ENCODE measurements around the gene GPR148. TPM values are rescaled to one million over a fixed set of nuclear protein-coding genes. Genes with fewer than 3 reads are reported as not detected.

The GPR148 gene
- polyA plus RNA-seq, 12 donors, result not detected

GRCh38 chr2:130749078-130749477 is 20.2 kb downstream of the GPR148 start:
- DNase-seq, result no peak

GRCh38 chr2:130749641-130750040 is 20.8 kb downstream of the GPR148 start:
- no peak for DNase-seq

GRCh38 chr2:130754811-130755210 is 25.9 kb downstream of the GPR148 start:
- DNase-seq, result no peak

DNA sequence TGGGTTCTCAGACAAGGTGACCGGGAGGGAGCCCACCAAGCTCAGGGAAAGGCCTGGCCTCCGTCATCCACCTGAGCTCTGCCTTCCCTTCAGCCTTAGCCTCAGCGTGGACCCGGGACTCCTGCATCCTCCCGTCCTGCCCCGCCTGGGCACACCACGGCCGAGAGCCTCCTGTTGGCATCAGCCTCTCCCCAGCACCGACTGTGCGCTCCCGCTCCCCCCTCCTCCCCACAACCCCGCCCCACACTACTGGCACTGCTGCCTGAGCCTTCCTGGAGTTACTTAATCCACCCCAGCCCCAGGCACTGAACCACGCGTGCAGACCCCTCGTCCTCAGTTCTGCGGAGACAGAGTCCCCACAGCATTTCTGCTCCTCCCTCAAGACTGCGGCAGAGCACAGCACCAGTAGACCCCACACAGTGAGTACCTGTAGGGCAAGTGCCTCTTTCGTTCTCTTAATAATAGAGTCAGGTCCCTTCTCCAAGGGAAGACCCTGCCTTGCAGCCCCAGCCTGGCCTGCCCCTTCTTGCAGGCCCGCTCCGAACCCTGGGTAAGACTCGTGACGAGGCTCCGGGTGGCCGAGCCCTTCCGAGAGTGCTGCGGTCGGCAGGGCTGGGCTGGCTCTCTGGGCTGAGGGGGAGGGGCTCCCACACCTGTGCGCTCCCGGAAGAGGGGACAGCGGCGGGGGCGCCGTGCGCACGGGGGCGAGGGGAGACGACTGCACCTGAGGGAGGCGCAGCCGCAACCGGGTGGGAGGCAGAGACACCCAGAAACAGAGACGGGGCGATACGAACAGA is 26.6 kb downstream of the GPR148 start, which contains the start of gene AMER3:
TSS of gene AMER3 (plus strand) at position 285 of the 797 bp plus-strand sequence. CDS start 6,533 bp downstream, outside the sequence.
- DNase-seq, result no peak

- DNase-seq, result peak; percentile 31
These were observed 27.4 kb downstream of the GPR148 start for GRCh38 chr2:130756053-130756873.

DNA sequence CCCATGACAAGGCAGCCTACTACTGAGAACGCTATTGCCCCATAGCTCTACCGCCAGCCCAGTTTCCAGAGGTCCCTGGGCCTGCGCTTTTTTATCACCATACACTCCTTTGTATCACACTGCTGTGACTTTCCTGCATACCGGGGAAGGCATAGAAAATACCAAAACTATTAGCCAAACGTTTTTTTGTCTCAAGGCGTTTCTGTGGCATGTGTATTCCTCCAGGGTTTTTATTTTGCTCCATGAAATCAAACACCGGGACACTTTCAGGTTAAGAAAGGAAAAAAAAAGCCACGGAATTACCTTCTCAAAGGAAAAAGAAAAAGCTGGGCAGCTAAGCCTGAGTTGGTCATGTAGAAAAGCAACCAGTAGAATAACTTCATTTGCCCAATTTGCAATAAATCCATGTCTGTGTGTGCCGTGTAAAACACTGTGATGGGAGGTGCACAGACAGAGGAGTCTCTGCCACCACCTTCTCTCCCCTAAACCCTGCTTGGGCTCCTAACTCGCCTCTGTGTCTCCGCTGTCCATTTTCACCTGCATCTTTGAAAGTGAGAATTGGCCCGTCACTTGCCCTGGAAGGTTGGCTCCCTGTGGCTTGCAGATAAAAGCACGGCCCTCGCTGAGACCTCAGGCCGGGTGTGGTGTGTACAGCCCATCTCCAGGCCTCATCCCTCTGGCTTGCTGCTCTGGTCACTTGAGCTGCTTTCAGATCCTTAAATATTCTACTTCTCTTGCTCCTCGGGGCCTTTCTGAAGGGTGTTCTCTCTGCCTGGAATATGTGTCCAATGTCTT is 28.2 kb downstream of the GPR148 start:
- no peak for DNase-seq

DNA sequence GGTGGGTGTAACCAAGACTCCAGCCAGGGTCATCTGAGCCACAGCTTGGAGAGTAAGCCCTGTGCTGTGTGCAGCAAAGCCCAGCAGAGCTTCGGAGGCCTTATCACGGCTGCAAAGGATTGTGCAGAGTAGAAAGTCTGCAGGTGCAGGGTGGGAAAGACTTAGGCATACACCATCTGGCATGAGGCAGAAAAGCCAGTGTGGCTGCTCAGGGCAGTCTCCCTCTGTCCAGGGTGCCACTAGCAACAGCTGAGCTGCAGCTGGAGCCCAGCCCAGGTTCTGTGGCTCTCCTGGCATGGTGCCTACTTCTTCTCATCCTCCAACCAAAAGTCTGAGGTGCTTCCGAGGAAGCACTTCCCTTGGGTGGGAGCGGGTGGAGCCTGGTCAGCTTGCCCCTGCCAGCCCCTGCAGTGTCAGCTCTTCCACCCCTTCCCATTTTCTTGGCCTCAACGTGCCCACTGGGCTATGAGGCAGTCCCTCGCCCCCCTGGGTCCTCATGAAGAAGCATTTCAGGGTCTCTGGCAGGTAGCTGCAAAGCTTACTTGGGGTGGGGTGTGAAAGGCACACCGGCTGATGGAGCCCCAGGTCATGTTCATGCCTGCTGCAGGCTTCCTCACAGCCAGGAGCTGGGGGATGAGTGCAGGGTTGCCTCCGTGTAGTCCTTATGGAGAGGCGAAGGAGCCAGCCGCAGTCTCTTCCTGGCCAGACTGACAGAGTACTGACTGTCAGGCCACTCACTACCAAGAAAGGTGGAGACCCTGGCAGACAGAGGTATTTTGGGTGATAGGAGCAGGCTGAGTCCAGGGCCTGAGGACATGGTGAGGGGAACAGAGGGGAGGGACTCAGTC is 31.3 kb downstream of the GPR148 start:
- no peak for DNase-seq

GRCh38 chr2:130760754-130761751 is 32.2 kb downstream of the GPR148 start:
- DNase-seq, result no peak

- no peak for DNase-seq
These were observed 33.4 kb downstream of the GPR148 start for GRCh38 chr2:130762031-130762909.

- no peak for DNase-seq
These were observed 34.1 kb downstream of the GPR148 start for GRCh38 chr2:130762910-130763385.

GRCh38 chr2:130763405-130763804 is 34.5 kb downstream of the GPR148 start:
- DNase-seq, result no peak

DNA sequence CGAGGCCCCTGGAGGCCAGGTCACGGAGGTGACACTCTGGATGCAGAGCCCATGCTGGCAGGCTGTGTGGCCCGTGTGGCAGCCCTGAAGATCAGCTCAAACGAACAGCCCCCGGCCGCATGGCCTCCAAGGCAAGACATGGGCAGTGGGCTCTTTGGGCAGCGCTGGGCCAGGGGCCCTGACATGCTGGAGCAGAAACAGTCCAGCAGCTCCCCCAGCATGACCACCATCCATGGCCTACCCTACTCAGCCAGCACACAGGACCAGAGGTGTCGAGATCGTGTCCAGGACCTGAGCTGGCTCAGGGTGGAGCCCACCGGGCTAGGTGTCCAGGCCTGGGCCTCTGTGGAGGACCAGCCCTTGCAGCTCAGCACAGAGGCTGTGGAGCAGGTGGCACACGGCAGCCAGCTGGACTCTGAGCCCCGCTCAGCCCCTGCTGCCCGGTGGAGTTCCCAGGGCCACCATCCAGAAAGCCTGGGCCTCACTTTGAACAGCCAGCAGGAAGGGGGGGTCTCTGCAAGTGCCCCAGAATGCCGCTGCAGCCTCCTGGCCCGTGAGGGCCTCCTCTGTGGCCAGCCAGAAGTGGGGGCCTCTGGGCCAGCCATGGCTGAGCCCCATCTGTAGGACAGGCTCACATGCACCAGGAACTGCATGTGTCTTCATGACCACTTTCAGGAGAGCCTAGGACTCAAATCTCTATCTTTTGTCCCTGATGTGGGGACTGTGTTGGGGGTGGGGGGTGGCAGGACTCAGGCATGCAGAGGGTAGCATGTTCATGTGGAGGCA is 35.4 kb downstream of the GPR148 start:
- no peak for DNase-seq

DNA sequence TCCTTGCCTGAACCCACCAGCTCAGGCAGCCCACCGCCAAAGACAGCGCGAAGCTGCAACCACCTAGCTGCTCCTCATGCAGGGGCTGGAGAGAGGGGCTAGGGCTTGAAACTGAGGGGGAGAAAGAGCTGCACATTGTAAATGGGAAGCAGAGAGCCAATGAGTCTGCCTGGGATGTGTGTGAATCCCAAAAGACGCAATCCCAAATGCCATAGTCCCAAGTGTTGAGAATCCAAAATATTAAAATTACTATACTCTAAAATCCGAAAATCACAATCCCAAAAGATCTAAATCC is 35.9 kb downstream of the GPR148 start:
- DNase-seq, result no peak

DNA sequence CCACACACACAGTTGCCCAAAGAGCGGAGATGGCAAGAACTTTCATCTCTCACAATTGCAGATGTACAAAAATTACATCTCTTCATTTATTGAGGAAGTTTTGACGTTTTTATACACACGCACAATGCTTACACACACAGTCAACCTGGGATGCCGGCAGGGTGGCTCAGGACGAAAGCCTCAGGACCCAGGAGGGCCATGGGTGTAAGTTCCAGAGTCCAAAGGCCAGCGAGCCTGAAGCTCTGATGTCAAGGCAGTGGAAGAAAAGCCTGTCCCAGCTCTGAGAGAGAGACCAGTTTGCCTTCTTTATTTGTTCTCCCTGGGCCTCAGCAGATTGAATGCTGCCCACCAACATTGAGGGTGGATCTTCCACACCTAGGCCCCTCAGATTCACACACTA is 36.6 kb downstream of the GPR148 start:
- DNase-seq, result no peak

- no peak for DNase-seq
These were observed 37.2 kb downstream of the GPR148 start for GRCh38 chr2:130766037-130766436.

DNA sequence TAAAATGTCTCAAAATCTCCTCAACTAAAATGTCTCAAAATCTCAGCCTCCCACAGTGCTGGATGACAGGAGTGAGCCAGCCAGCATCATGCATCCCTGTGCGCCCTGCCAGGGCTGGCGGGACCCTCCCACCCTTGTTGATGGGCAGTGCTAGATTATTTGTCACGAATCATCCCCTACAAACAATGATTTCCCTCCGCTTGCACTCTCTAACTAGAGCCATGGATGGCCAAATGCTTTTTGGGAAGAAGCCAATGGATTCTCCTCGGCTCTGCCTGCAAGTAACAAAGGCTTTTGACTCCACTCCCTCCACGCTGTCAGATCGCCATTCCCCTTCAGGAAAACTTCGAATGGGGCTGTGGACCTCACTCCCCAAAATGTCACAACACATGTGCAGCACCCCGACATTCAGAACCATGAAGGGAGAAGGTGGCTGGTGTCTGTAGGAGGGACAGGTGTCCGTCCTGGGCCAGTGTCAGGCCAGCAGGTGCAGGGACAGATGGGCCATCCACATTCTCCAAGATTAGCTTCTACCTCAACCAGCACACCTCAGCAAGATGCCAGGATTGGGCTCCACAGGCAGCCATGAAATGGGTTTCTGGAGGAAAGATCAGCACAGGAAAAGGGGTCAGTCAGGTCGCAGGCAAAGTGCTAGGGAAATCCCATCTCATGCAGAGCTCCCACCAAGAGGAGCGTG is 38.0 kb downstream of the GPR148 start:
- no peak for DNase-seq

DNA sequence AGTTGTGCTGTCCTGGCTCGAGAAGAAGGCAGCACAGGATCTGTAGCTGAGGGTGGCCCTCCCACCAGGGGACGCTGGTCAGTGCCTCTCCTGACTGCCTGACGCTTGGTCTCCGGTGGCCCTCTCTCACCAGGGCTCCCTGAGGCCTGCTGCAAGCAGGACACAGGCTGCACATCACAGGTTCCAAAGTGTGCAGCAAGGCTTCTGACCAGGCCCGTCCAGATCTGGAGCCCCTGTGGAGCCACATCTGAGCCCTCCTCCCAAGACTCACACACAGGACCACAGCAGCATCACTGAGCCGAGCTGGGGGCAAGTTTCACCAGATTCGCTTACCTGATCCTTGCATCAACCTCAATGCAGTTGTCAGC is 38.5 kb downstream of the GPR148 start:
- DNase-seq, result no peak
